Activated CD4-positive, alpha-beta T cell treated with anti-CD3 and anti-CD28 coated beads for 4 hours (primary cell): ENCODE results near the gene PDZD4.

Experiments used
- DNase-seq, 2 donors: peaks; one replicate each; pipeline ENCODE4 v3.0.0-alpha.2; 2020

Gene PDZD4

DNA sequence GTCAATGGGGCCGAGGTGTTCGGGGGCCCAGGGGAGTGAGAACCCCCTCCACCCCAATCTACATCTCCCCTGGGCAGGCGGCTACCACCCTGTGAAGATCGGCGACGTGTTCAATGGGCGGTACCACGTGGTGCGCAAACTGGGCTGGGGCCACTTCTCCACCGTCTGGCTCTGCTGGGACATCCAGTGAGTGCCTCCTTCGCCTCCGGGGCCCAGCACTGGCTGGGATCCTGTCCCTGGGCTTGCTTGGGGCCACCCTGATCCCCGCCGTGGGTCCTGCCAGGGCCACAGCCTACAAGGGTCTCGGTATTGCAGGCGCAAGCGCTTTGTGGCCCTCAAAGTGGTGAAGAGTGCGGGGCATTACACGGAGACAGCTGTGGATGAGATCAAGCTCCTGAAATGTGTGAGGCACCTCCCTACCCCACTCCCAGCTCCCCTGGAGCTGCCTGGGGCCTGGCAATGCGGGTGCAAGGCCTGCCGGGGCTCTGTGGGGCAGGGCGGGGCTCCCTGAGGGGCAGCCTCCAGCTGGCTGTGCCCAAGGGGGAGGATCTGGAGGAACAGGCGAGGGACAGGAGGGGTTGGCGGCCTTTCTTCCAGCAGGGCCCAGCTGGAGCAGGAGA lies 48.8 kb downstream of the PDZD4 start:
- no peak for DNase-seq

DNA sequence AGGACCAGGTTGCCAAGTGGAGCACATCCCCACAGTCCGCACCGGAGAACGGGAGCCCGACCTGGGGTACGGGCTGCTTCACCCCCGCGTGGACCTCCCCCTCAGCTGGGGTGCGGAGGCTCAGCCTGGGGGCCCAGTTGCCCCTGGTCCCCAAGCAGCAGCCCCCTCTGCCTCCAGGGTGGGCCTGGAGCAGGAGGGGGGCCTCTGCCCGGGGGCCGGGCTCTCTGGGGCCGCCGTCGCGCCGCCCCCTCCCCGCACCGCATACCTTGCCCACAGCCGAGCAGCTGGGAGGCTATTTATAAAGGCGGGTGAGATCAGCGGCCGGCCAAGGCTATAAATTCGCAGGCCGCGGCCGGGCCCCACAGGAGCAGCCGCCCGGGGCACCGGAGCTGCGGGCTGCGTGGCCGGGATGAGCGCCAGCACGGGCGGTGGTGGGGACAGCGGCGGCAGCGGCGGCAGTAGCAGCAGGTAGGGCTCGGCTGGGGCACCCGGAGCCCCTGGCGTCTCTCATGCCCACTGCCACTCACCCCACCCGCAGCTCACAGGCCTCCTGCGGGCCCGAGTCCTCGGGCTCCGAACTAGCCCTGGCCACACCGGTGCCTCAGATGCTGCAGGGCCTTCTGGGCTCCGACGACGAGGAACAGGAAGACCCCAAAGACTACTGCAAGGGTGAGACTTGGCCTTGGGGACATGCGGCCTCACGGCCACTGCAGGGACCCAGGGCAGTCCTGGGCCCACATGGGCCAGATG lies 49.5 kb downstream of the PDZD4 start, which contains the start of gene SRPK3:
SRPK3 (plus strand) TSS at position 364 of the 750 bp plus-strand sequence; CDS start at position 410, 46 bp downstream.
- no peak for DNase-seq

DNA sequence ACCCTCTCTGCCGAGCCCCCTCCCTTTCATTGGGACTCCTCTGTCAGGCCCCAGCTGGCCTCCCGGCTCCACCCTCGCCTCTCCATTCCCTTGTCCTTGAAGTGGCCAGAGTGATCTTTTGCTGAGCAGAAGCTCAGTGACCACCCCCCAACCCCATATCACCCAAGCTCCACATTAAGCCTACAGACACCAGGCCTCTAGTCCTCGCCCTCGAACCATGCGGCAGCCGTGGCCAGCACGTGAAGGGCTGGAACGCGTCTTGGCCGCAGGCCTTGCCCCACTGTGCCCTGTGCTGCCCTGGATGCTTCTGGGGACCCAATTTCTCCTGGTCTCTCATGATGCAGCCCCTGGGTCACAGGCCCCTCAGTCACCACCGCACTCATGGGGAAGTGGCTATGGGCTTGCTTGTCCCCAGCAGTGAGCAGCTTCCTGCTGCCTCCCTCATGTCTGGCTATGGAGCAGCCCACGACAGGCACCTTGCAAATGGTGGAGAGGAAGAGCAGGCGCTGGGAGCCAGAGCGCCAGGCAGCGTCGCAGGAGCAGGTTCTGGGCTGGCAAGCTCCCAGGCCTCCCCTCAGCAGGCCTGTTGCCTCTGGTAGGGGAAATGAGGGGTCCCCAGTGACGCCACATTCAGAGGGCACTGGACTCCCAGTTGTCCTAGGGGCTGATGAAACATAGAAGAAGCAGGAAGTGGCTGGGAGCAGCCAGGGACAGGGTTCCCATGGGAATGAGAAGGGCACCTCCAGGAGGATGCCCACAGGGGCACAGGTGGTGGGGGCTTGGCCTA lies 50.3 kb downstream of the PDZD4 start:
- no peak for DNase-seq

DNA sequence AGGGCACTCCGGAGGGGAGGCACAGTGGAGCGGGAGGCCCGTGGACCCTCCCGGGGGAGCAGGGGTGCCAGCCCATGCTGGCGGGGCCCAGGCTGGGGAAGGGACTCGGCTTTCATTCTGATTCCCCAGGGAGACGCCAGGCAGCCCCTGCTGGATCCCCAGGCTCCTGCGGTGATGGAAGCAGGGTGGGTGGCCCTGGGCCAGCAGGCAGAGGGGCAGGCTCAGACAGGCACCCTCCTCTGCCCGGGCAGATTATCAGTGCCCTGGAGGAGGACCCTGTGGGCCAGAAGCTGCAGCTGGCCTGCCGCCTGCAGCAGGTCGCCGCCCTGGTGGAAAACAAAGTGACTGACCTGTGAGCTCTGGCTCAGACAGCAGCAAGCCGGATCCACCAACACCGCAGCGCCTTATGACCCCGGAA lies 51.7 kb downstream of the PDZD4 start:
- DNase-seq, result no peak

DNA sequence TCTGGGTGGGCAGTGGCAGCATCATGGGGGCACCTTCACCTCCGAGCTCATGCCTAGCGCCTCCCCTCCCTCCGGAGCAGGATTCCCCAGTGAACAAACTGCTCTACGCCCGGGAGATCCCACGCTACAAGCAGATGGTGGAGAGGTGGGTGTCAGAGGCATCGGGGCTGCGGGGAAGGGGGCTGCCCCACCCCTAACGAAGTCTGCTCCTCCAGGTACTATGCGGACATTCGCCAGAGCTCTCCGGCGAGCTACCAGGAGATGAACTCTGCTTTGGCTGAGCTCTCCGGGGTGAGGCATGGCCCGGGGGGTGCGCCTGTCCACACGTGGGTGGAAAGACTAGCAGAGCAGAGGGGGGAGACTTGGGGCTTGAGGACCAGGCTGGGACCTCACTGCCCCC lies 52.2 kb downstream of the PDZD4 start:
- DNase-seq, result no peak

DNA sequence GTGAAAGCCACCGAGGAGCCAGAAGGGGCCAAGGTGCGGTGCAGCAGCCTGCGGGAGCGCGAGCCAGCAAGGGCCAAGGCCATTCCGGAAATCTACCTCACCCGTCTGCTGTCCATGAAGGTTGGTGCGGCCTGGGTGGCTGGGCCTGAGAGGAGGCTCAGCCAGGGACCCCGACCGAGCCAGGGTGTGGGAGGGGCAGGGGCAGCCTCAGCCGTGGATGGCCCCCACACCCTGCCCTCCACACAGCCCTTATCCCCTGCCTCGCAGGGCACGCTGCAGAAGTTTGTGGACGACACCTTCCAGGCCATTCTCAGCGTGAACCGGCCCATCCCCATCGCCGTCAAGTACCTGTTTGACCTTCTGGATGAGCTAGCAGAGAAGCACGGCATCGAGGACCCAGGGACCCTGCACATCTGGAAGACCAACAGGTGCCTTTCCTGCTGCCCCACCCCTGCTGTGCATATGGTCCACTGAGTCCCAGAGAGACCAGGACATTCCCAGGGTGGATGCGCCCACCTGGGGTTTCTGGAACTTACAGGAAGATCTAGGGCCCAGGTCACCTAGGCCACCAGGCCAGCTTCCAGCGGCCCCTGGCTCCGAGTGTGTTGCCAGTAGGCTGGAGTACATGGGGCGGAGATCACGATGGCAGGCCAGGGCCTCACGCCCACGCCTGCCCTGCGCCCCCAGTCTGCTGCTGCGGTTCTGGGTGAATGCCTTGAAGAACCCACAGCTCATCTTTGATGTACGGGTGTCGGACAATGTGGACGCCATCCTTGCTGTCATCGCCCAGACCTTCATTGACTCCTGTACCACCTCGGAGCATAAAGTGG lies 52.9 kb downstream of the PDZD4 start:
- DNase-seq, result no peak

DNA sequence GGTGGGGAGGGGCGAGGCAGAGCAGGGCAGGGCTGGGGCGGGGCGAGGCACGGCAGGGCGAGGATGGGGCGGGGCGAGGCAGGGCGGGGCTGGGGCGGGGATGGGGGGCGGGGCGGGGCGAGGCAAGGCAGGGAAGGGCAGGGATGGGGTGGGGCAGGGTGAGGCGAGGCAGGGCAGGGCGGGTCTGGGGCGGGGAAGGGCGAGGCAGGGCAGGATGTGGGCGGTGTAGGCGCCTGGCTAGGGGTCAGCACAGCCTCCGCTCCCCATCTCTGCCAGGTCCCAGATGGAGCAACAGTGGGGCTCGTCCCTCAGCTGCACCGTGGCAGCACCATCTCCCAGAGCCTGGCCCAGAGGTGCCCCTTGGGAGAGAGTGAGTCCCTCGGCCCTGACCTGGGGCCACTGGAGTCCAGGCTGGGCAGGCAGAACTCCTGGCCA lies 53.7 kb downstream of the PDZD4 start:
- no peak for DNase-seq

DNA sequence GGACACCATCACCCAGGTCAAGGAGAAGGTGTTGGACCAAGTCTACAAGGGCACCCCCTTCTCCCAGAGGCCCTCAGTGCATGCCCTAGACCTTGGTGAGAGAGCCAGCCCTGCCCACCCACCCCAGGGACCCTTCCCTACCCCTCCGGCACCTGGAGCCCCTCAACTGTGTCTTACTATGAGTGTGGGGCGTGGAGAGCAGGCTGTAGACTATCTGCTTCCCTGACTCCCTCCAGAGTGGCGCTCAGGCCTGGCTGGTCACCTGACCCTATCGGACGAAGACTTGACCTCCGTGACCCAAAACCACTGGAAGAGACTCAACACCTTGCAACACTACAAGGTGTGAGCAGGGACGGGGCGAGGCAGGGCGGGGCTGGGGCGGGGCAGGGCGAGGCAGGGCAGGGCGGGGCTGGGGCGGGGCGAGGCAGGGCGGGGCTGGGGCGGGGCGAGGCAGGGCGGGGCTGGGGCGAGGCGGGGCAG lies 54.2 kb downstream of the PDZD4 start:
- no peak for DNase-seq

DNA sequence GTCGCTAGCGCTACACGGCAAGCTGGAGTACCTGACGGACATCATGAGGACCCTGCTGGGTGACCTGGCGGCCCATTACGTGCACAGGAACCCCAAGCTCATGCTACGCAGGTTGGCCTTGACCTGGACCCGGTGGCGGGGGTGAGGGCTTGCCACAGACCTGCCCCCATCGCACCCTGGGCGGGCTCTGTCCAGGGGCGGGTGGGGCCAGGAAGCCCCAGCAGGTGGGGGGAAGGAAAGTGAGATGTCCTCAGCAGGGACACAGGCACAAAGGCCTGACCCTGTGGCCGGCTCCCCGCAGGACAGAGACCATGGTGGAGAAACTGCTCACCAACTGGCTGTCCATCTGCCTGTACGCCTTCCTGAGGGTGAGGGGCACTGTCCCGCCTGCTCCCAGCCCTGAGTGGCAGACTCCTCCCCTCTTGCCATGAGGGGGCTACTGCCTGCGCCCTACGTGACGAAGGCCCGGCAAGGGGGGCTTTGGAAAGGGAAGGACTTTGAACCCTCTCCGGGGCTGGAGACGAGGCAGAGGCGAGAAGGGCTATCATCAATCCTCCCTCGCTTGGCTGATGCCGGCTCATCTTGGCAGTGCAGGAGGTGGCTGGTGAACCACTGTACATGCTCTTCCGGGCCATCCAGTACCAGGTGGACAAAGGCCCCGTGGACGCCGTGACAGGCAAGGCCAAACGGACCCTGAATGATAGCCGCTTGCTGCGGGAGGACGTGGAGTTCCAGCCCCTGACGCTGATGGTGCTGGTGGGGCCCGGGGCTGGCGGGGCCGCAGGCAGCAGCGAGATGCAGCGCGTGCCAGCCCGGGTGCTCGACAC lies 54.8 kb downstream of the PDZD4 start:
- DNase-seq, result no peak

DNA sequence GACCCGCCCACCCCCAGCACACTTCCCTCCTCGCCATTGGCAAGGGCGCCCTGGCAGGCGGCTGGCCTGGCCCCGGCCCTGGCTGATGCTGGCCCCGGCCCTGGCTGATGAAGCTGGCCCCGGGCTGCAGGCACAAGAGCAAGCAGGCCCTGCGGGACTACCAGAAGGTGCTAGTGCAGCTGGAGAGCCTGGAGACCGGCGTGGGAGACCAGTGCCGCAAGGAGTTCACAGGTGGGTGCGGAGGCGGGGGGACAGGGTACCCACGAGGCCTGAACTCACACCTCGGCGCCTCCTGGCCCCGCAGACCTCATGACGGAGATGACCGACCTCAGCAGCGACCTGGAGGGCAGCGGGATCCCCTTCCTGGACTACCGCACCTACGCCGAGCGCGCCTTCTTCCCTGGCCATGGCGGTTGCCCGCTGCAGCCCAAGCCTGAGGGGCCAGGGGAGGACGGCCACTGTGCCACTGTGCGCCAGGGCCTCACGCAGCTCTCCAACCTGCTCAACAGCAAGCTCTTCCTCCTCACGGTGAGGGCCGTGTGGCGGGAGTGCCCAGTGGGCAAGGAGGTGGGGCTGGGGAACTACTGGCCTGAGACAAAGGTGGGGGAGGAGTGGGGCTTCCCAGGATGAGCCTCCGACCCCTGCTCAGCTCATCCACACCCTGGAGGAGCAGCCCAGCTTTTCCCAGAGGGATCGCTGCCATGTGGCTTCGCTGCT lies 55.6 kb downstream of the PDZD4 start:
- DNase-seq, result no peak

DNA sequence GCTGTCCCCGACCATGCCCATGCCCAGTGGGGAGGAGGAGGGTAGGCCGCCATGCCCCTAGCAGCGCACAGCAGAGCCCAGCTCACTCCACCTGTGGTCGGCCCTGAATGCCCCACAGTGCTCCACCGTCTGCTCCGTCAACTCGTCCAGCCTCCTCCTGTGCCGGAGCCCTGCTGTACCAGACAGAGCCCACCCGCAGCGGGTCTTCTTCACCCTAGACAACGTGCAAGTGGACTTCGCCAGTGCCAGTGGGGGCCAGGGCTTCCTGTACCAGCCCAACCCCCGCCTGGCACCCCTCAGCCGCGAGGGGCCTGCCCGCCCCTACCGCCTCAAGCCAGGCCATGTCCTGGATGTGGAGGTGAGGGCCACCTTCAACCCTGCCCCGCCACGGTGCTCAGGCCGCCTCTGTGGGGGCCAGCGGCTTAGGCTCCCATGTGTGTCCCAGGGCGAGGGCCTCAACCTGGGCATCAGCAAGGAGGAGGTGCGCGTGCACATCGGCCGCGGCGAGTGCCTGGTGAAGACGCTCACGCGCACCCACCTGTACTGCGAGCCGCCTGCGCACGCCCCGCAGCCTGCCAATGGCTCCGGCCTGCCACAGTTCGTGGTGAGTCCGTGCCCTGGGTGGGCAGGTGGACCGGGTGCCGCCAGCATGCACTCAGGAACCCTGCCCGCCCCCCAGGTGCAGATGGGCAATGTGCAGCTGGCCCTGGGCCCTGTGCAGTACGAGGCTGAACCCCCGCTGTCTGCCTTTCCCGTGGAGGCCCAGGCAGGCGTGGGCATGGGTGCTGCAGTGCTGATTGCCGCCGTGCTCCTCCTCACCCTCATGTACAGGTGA lies 56.4 kb downstream of the PDZD4 start:
- no peak for DNase-seq

DNA sequence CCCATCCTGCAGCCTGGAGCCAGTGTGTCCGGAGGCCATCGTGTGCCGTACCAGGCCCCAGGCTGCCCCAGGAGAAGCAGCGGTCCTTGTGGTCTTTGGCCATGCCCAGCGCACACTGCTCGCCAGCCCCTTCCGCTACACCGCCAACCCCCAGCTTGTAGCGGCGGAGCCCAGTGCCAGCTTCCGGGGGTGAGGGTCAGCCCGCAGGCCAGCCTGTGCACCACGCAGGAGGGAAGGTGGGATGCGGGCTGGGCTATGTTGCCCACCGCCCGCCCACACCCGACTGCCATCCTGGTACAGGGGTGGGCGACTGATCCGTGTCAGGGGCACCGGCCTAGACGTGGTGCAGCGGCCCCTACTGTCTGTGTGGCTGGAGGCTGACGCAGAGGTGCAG lies 57.1 kb downstream of the PDZD4 start:
- DNase-seq, result no peak

DNA sequence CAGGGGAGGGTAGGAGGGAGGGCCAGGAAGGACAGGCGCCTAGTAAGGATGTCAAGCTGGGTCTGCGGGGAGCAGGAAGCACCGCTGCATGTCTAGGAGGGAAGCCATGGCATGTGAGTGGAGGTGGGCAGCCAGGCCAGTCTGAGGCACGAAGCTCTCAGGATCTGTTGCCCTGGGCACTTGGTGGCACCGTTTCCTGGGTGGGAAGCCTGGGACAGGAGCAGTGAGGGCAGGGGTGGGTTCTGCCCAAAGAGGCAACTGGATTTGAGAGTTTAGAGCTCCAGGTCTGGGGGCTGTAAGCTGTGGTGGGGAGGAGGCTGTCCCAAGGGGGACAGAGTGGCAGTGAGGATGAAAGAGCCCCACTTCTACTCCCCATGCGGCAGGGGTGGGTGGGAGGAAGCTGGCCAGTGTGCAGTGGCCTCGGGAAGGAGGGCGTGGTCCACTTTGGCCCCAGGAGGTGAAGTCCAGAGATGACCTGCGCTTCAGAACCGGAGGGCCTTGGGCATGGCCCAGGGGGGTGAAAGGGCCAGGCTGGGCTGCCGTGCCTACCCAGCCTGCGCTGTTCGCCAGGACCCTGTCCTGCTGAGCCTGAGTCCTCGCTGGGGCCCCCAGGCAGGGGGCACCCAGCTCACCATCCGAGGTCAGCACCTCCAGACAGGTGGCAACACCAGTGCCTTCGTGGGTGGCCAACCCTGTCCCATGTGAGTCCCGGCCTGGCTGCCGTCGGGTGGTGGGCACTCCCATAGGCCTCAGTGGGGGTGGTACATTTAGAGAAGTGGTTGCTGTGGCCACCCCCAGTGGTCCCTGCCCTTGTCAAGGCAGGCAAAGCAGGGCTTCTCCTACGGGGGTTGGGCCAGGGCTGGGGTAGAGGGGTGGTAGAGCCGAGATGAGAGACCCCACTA lies 57.8 kb downstream of the PDZD4 start:
- DNase-seq, result no peak

DNA sequence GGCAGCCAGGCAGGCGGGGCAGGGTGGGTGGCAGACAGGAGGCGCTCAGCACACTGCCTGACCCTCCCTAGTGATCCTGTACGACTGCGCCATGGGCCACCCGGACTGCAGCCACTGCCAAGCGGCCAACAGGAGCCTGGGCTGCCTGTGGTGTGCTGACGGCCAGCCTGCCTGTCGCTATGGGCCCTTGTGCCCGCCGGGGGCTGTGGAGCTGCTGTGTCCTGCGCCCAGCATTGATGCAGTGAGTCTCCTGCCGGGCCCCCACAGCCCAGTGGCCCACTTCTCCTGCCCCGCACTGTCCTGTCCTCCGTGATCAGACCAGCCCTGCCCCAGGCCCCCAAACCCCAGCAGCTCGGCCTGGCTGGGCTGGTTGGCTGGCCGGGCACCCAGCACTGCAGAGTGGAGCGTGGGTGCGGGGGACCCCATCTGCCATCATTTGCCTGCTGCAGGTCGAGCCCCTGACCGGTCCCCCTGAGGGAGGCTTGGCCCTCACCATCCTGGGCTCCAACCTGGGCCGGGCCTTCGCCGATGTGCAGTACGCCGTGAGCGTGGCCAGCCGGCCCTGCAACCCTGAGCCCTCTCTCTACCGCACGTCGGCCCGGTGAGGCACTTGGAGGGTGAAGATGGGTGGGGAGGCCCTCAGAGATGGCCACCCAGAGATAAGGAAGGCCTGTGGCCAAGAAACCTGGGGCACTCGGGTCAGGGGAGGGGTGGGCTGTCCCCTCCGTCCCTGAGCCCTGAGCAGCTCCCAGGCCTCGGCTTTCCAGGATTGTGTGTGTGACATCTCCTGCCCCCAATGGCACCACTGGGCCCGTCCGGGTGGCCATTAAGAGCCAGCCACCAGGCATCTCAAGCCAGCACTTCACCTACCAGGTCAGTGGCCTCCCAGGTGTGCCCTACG lies 58.7 kb downstream of the PDZD4 start:
- no peak for DNase-seq

DNA sequence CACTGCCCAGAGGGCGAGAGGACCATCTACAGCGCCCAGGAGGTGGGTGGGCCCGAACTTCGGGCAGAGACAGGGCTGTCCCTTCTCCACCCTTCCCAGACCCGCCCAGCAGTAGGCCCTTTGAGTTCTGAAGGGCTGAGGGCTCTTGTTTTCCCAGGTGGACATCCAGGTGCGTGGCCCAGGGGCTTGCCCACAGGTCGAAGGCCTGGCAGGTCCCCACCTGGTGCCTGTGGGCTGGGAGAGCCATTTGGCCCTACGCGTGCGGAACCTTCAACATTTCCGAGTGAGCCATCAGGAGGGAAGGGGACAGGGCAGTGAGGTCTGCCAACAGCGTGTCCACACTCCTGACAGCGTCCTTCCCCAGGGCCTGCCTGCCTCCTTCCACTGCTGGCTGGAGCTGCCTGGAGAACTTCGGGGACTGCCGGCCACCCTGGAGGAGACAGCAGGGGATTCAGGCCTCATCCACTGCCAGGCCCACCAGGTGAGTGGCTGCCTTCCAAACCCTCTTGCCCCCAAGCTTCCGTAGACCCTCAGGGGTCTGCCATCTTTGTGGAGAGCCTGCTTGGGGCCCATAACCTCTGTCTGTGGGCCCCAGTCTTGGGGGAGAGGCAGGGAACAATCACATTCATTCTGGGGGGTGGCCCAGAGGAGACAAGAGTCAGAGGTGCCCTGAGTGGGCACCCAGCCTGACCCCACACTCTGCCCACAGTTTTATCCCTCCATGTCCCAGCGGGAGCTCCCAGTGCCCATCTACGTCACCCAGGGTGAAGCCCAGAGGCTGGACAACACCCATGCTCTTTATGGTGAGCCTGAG lies 59.5 kb downstream of the PDZD4 start:
- DNase-seq, result no peak

DNA sequence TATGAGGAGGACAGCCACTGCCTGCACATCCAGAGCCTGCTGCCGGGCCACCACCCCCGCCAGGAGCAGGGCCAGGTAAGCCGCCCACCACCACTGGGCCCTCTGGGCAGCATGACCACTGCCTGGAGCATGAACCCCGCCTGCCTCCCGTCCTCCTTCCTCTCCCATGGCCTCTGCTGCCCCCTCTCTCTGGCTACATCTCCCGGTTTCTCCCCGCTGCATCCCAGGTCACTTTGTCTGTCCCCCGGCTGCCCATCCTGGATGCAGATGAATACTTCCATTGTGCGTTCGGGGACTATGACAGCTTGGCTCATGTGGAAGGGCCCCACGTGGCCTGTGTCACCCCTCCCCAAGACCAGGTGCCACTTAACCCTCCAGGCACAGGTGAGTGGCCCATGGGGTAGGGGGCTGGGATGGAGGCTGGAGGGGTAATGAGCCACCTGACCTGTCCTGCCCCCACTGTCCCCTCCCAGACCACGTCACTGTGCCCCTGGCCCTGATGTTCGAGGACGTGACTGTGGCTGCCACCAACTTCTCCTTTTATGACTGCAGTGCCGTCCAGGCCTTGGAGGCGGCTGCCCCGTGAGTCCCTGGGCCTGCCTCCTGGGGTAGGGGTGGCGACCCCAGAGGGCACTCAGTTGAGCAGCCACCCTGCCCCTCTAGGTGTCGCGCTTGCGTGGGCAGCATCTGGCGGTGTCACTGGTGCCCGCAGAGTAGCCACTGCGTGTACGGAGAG lies 60.3 kb downstream of the PDZD4 start:
- no peak for DNase-seq
